ENCODE data around the gene ERBB2.
A peak's percentile ranks its signal among the peaks of the same experiment; 100 is the strongest.
"Not testable (repeated sequence)": the region's sequence is repeated elsewhere in the genome, so short reads cannot be mapped to it uniquely, and the experiment has no call there.

ERBB2 gene

GRCh38 chr17:39763051-39763820, 63.4 kb downstream of the ERBB2 start:
- ATAC-seq (replicated peaks) = no peak
- DNase-seq = no peak
- H3K4me3 Mint-ChIP-seq = peak overlapping the region in 1 of 2 donors; percentile 32
- H3K9me3 Mint-ChIP-seq = no peaks in the 10 kb centered on the region
- H3K36me3 Mint-ChIP-seq = peaks cover 62 to 78% of the 10 kb centered on the region in 2 donors
- H3K27ac Mint-ChIP-seq = peak overlapping the region; percentile 21
- peaks cover 53 to 80% of the 10 kb centered on the region in 2 donors for H3K4me1 Mint-ChIP-seq
- H3K27me3 Mint-ChIP-seq = no peaks in the 10 kb centered on the region

GRCh38 chr17:39764171-39764570, 64.3 kb downstream of the ERBB2 start:
- not testable (repeated sequence) for H3K4me3 Mint-ChIP-seq; H3K9me3 Mint-ChIP-seq; ATAC-seq (replicated peaks); H3K27me3 Mint-ChIP-seq; DNase-seq; H3K27ac Mint-ChIP-seq
- peaks cover 63 to 78% of the 10 kb centered on the region in 2 donors for H3K36me3 Mint-ChIP-seq
- peaks cover 50 to 80% of the 10 kb centered on the region in 2 donors for H3K4me1 Mint-ChIP-seq

DNA sequence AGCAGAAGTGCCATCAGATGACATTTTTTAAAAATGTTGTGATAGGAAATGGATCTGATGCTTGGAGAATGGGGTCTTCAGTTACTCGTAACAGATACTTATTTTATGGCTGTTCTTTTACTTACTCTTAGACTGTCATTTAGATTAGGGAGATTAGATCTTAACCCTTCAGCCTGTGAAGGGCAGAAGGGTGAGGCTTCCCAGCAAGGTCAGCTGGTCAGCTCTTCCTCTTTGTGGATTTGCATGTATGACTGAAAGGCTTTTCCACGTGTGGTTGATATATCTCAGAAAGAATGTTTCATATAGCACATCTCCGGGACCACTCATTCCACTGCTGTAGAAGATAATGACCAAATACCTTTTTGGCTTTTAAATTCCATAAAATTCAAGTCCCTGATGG, 65.3 kb downstream of the ERBB2 start:
- DNase-seq = no peak

GRCh38 chr17:39765766-39766165, 65.9 kb downstream of the ERBB2 start:
- ATAC-seq (replicated peaks) = no peak
- Mint-ChIP-seq H3K4me1 (peaks cover 54 to 83% of the 10 kb centered on the region in 2 donors), H3K4me3 (no peak overlapping the region), H3K36me3 (peaks cover 60 to 77% of the 10 kb centered on the region in 2 donors), H3K9me3 (no peaks in the 10 kb centered on the region), H3K27ac (peak overlapping the region; percentile 86), H3K27me3 (no peaks in the 10 kb centered on the region)
- no peak for DNase-seq

More for the DNA sequence above, 65.3 kb downstream of the ERBB2 start:
- H3K4me3 Mint-ChIP-seq = peak overlapping the region in 1 of 2 donors; percentile 5
- H3K27me3 Mint-ChIP-seq = no peaks in the 10 kb centered on the region
- peaks cover 61 to 78% of the 10 kb centered on the region in 2 donors for H3K36me3 Mint-ChIP-seq
- no peaks in the 10 kb centered on the region for H3K9me3 Mint-ChIP-seq
- peaks cover 52 to 80% of the 10 kb centered on the region in 2 donors for H3K4me1 Mint-ChIP-seq
- peak overlapping the region; percentile 86 for H3K27ac Mint-ChIP-seq
- no peak for ATAC-seq (replicated peaks)

GRCh38 chr17:39767147-39767546, 67.3 kb downstream of the ERBB2 start:
- Mint-ChIP-seq H3K36me3 (peaks cover 66 to 82% of the 10 kb centered on the region in 2 donors), H3K27ac (peak overlapping the region; percentile 86), H3K4me3 (peak overlapping the region; percentile 39 to 42), H3K4me1 (peaks cover 65 to 87% of the 10 kb centered on the region in 2 donors), H3K9me3 (no peaks in the 10 kb centered on the region), H3K27me3 (no peaks in the 10 kb centered on the region)
- peak in 1 of 2 donors; percentile 5 for ATAC-seq (replicated peaks)
- DNase-seq = no peak

DNA sequence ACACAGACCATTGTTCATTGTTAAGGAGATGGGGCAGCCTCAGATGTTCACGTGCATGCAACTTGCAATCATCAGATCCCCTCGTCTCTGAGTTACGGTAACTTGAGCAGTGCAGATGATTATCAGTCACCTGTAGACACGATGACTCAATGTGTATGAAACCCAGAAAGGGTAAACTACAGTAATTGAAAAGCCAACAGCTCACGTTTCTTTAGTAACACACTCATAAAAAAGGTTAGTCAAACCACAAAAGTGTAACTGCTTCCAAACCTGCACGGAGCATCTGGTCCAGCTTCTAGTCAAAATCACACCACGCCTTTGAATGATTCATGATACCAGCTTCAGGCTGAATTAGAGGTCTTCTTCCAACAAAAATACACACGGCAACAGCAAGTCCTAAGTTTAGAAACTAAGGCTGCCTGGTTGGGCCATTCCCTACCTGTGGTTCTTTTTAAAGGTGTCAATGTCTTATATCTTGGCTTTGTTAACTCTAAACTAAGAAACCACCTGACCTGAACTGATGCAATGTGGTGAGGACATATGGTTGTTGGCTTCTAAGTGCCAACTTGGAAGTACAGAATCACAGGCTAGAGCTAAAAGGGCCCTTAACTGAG, 70.2 kb downstream of the ERBB2 start:
- Mint-ChIP-seq H3K4me3 (peak overlapping the region; percentile 39 to 66), H3K27me3 (no peaks in the 10 kb centered on the region), H3K4me1 (peaks cover 74 to 97% of the 10 kb centered on the region in 2 donors), H3K27ac (peak overlapping the region; percentile 95), H3K9me3 (peaks cover 0 to 3% of the 10 kb centered on the region in 2 donors), H3K36me3 (peaks cover 75 to 88% of the 10 kb centered on the region in 2 donors)
- DNase-seq = peak; percentile 68
- ATAC-seq (replicated peaks) = peak; percentile 91 to 92

- DNase-seq (no peak), ATAC-seq (replicated peaks) (no peak)
- peak overlapping the region; percentile 42 to 71 for H3K4me3 Mint-ChIP-seq
- H3K27ac Mint-ChIP-seq = peak overlapping the region; percentile 95
- peaks cover 0 to 3% of the 10 kb centered on the region in 2 donors for H3K9me3 Mint-ChIP-seq
- H3K4me1 Mint-ChIP-seq = peaks cover 56 to 93% of the 10 kb centered on the region in 2 donors
- peaks cover 61 to 81% of the 10 kb centered on the region in 2 donors for H3K36me3 Mint-ChIP-seq
- H3K27me3 Mint-ChIP-seq = no peaks in the 10 kb centered on the region
Observed at GRCh38 chr17:39772415-39772814, 72.6 kb downstream of the ERBB2 start.

- H3K4me1 Mint-ChIP-seq = peaks cover 54 to 91% of the 10 kb centered on the region in 2 donors
- ATAC-seq (replicated peaks) (no peak), DNase-seq (no peak)
- peaks cover 57 to 78% of the 10 kb centered on the region in 2 donors for H3K36me3 Mint-ChIP-seq
- peaks cover 0 to 3% of the 10 kb centered on the region in 2 donors for H3K9me3 Mint-ChIP-seq
- H3K4me3 Mint-ChIP-seq = peak overlapping the region; percentile 32 to 71
- H3K27me3 Mint-ChIP-seq = no peaks in the 10 kb centered on the region
- peak overlapping the region; percentile 91 for H3K27ac Mint-ChIP-seq
Observed at GRCh38 chr17:39772987-39773934, 73.4 kb downstream of the ERBB2 start.

DNA sequence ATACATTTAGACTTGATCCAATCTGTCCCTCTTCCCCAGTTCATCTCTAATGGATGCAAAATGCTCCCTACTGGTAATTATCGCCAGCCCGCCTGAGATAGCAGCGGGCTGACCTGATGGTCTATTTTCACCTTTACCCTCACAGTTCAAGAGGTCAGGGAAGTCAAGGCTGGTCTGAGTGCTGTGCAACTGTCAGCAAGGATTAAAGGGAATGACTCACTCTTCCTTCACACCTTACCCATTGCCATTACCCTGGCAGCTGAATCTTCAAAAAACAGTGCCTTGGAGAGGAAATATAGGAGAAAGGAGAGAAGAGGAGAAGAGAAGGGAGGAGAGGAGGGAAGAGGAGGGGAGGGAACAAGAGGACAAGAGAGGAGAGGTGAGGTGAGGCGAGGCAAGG, 74.2 kb downstream of the ERBB2 start:
- Mint-ChIP-seq H3K4me3 (peak overlapping the region; percentile 35 to 67), H3K27me3 (no peaks in the 10 kb centered on the region), H3K4me1 (peaks cover 49 to 90% of the 10 kb centered on the region in 2 donors), H3K9me3 (peaks cover 0 to 3% of the 10 kb centered on the region in 2 donors), H3K36me3 (peaks cover 51 to 72% of the 10 kb centered on the region in 2 donors), H3K27ac (peak overlapping the region; percentile 83)
- ATAC-seq (replicated peaks) (no peak), DNase-seq (no peak)

DNA sequence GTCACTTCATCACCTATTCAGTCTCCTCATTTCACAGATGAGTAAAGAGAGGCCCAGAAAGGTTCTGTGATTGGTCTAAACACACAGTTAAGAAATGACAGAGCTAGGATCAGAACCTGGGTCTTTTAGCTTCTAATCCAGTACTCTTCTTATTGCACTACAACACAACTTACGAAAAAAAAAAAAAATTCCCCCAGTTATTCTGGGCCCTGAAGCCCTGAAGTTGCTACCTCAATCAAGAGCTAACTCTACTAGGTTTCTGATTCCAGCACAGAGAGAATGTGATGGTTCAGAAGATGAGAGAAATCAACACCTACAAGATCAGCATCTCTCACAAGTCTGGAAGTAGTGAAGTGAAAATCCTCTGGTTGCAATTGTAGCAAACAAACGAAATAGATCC, 75.2 kb downstream of the ERBB2 start:
- DNase-seq = no peak
- peak overlapping the region; percentile 44 to 86 for H3K4me3 Mint-ChIP-seq
- peak; percentile 12 to 28 for ATAC-seq (replicated peaks)
- H3K36me3 Mint-ChIP-seq = peaks cover 49 to 69% of the 10 kb centered on the region in 2 donors
- H3K27ac Mint-ChIP-seq = peak overlapping the region; percentile 93
- H3K9me3 Mint-ChIP-seq = peaks cover 0 to 3% of the 10 kb centered on the region in 2 donors
- H3K4me1 Mint-ChIP-seq = peaks cover 44 to 85% of the 10 kb centered on the region in 2 donors
- no peaks in the 10 kb centered on the region for H3K27me3 Mint-ChIP-seq

GRCh38 chr17:39776252-39776651, 76.4 kb downstream of the ERBB2 start:
- peak overlapping the region; percentile 70 to 86 for H3K4me3 Mint-ChIP-seq
- H3K4me1 Mint-ChIP-seq = peaks cover 36 to 82% of the 10 kb centered on the region in 2 donors
- ATAC-seq (replicated peaks) = no peak
- peaks cover 49 to 65% of the 10 kb centered on the region in 2 donors for H3K36me3 Mint-ChIP-seq
- H3K9me3 Mint-ChIP-seq = peaks cover 0 to 3% of the 10 kb centered on the region in 2 donors
- H3K27me3 Mint-ChIP-seq = no peaks in the 10 kb centered on the region
- no peak for DNase-seq
- H3K27ac Mint-ChIP-seq = peak overlapping the region; percentile 93

GRCh38 chr17:39777534-39778365, 77.9 kb downstream of the ERBB2 start:
- Mint-ChIP-seq H3K27ac (peak overlapping the region; percentile 38), H3K27me3 (no peaks in the 10 kb centered on the region), H3K9me3 (no peaks in the 10 kb centered on the region), H3K36me3 (peaks cover 45 to 65% of the 10 kb centered on the region in 2 donors), H3K4me1 (peaks cover 38 to 82% of the 10 kb centered on the region in 2 donors), H3K4me3 (peak overlapping the region; percentile 80 to 86)
- ATAC-seq (replicated peaks) (peak; percentile 78 to 87), DNase-seq (no peak)
